GM08714 (cell line): ENCODE measurements around the gene SUPT4H1.

ENCODE experiments used
- H3K4me3 ChIP-seq: fragments of 200-500 bp; sonication (Bioruptor generic); 2 replicates; pipeline ENCODE4 v1.5.1; 2014; ENCODE audit warnings: mild to moderate bottlenecking, low read length, inconsistent platforms
- ZNF274 ChIP-seq: IDR thresholded peaks from 2 replicates; pipeline ENCODE4 v1.6.1; 2012; ENCODE audit warnings: mild to moderate bottlenecking, low read depth, low read length

The SUPT4H1 gene

GRCh38 chr17:58375811-58376210 lies 23.8 kb upstream of the SUPT4H1 start:
- H3K4me3 ChIP-seq: no peak overlapping the region
- no peak for TF ChIP-seq ZNF274

GRCh38 chr17:58375256-58375655 lies 23.3 kb upstream of the SUPT4H1 start:
- TF ChIP-seq ZNF274: no peak

GRCh38 chr17:58373923-58374322 lies 21.9 kb upstream of the SUPT4H1 start:
- no peak for TF ChIP-seq ZNF274
- no peak overlapping the region for H3K4me3 ChIP-seq

More at GRCh38 chr17:58375256-58375655, 23.3 kb upstream of the SUPT4H1 start:
- no peak overlapping the region for H3K4me3 ChIP-seq

GRCh38 chr17:58373003-58373402 lies 21.0 kb upstream of the SUPT4H1 start:
- H3K4me3 ChIP-seq: no peak overlapping the region
- no peak for TF ChIP-seq ZNF274

- TF ChIP-seq ZNF274: no peak
These were observed 19.4 kb upstream of the SUPT4H1 start for GRCh38 chr17:58371300-58371950.

GRCh38 chr17:58370716-58371115 lies 18.7 kb upstream of the SUPT4H1 start:
- H3K4me3 ChIP-seq: no peak overlapping the region
- no peak for TF ChIP-seq ZNF274

More at GRCh38 chr17:58371300-58371950, 19.4 kb upstream of the SUPT4H1 start:
- H3K4me3 ChIP-seq: no peak overlapping the region

- TF ChIP-seq ZNF274: no peak
These were observed 18.3 kb upstream of the SUPT4H1 start for GRCh38 chr17:58370309-58370708.

GRCh38 chr17:58369214-58370031 lies 17.4 kb upstream of the SUPT4H1 start:
- no peak for TF ChIP-seq ZNF274

More at GRCh38 chr17:58370309-58370708, 18.3 kb upstream of the SUPT4H1 start:
- H3K4me3 ChIP-seq: no peak overlapping the region

GRCh38 chr17:58368860-58369213 lies 16.8 kb upstream of the SUPT4H1 start:
- H3K4me3 ChIP-seq: no peak overlapping the region
- TF ChIP-seq ZNF274: no peak

More at GRCh38 chr17:58369214-58370031, 17.4 kb upstream of the SUPT4H1 start:
- H3K4me3 ChIP-seq: no peak overlapping the region

GRCh38 chr17:58367461-58367860 lies 15.5 kb upstream of the SUPT4H1 start:
- no peak for TF ChIP-seq ZNF274
- no peak overlapping the region for H3K4me3 ChIP-seq

GRCh38 chr17:58365980-58366595 lies 14.1 kb upstream of the SUPT4H1 start:
- H3K4me3 ChIP-seq: no peak overlapping the region
- no peak for TF ChIP-seq ZNF274

GRCh38 chr17:58365185-58365979 lies 13.4 kb upstream of the SUPT4H1 start:
- no peak for TF ChIP-seq ZNF274
- no peak overlapping the region for H3K4me3 ChIP-seq

- H3K4me3 ChIP-seq: no peak overlapping the region
- no peak for TF ChIP-seq ZNF274
These were observed 12.4 kb upstream of the SUPT4H1 start for GRCh38 chr17:58364270-58364942.

- TF ChIP-seq ZNF274: no peak
- no peak overlapping the region for H3K4me3 ChIP-seq
These were observed 11.6 kb upstream of the SUPT4H1 start for GRCh38 chr17:58363457-58364185.
